PFSK-1 (cell line): ENCODE measurements around the gene QRFPR.

Experiments
- FOXP2 ChIP-seq: optimal IDR thresholded peaks from 2 replicates; pipeline ENCODE3; 2011; ENCODE audit warnings: borderline replicate concordance, control low read depth, inconsistent platforms; ENCODE audit not compliant: insufficient read depth; ENCODE audit errors: extremely low read length, extremely low read depth
- POLR2AphosphoS5 ChIP-seq: IDR thresholded peaks from 2 replicates; pipeline ENCODE4 v1.6.1; 2012; ENCODE audit warnings: low read depth, mild to moderate bottlenecking, control low read depth, low read length, moderate library complexity
- SIN3A ChIP-seq: IDR thresholded peaks from 2 replicates; pipeline ENCODE4 v1.6.1; 2012; ENCODE audit warnings: mild to moderate bottlenecking, low read length, moderate library complexity, borderline replicate concordance; ENCODE audit not compliant: insufficient read depth
- TAF1 ChIP-seq: IDR thresholded peaks from 2 replicates; pipeline ENCODE4 v1.6.1; 2012; ENCODE audit warnings: low read length, control low read depth, borderline replicate concordance; ENCODE audit not compliant: insufficient read depth
- TF ChIP-seq, protein P1 (sequence below), 2 experiments: IDR thresholded peaks; 2 replicates each; pipeline versions ENCODE4 v1.6.1 to v1.8.0; 2011 to 2012; ENCODE audit warnings: low read depth in 2 of 2, low read length in 2 of 2, control low read depth in 1 of 2, inconsistent platforms in 1 of 2, mild to moderate bottlenecking in 1 of 2, moderate library complexity in 1 of 2; ENCODE audit not compliant: insufficient read depth in 1 of 2

The QRFPR gene

DNA sequence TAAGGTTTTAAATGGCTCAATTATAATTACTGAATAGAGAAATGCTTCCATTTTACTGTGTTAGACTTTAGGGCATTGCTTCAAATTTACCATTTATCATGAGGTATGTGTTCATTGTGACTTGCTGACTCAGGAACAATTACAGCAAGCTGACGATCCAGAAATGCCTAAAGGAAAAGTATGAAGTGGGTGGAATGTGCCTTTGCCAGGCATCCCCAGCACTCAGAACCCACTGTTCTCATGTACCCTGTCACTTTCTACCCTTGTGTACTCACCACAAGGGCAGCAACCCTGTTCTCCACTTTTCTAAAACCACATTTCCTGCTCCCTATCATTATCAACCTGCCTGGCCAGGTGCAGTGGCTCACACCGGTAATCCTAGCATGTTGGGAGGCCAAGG, 41.5 kb downstream of the QRFPR start:
- TF ChIP-seq TAF1: no peak

DNA sequence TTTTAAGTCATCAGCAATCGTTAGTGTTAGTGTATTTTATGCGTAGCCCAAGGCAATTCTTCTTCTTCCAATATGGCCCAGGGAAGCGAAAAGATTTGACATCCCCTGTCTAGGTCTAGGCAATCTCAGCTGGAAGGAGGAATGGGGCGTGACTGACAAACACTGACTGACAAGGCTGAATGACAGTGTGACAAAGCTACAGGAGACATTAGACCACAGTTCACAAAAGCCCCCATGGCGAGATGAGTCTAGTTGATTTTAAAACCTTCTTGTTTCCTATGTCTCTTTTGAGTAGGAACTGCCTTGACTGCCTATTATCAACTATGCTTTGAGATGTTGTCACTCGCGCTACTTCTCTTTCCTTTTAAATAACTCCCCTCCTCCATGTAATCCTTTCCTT, 42.3 kb downstream of the QRFPR start:
- no peak for TF ChIP-seq SIN3A
- TF ChIP-seq, protein P1, sequence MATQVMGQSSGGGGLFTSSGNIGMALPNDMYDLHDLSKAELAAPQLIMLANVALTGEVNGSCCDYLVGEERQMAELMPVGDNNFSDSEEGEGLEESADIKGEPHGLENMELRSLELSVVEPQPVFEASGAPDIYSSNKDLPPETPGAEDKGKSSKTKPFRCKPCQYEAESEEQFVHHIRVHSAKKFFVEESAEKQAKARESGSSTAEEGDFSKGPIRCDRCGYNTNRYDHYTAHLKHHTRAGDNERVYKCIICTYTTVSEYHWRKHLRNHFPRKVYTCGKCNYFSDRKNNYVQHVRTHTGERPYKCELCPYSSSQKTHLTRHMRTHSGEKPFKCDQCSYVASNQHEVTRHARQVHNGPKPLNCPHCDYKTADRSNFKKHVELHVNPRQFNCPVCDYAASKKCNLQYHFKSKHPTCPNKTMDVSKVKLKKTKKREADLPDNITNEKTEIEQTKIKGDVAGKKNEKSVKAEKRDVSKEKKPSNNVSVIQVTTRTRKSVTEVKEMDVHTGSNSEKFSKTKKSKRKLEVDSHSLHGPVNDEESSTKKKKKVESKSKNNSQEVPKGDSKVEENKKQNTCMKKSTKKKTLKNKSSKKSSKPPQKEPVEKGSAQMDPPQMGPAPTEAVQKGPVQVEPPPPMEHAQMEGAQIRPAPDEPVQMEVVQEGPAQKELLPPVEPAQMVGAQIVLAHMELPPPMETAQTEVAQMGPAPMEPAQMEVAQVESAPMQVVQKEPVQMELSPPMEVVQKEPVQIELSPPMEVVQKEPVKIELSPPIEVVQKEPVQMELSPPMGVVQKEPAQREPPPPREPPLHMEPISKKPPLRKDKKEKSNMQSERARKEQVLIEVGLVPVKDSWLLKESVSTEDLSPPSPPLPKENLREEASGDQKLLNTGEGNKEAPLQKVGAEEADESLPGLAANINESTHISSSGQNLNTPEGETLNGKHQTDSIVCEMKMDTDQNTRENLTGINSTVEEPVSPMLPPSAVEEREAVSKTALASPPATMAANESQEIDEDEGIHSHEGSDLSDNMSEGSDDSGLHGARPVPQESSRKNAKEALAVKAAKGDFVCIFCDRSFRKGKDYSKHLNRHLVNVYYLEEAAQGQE (IDR thresholded peaks at IDR 0.05; ENCODE audit: insufficient read depth in 1 of 2, low read depth in 2 of 2, low read length in 2 of 2): no peak
- no peak for TF ChIP-seq TAF1
- TF ChIP-seq POLR2AphosphoS5: no peak
- no peak for TF ChIP-seq FOXP2

DNA sequence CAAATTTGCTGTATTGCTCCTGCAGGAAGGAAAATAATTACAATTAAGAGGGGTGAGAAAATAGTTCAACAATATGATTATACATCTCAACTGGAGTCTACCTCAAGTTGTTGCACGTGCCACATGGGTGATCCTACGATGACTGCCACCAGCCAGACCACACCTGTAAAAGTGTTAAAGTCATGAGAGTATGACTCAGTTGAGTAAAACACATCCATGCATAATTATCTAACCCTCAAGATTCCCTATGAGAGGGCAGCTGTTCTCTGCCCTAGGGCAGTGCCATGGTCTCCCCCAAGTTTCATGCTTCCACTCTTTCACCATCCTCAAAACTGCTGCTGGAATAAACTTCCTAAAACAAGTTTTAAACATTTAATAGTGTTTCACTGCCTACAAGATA, 44.1 kb downstream of the QRFPR start:
- TF ChIP-seq POLR2AphosphoS5: no peak
- TF ChIP-seq SIN3A: no peak
- TF ChIP-seq, protein P1 (IDR thresholded peaks at IDR 0.05; ENCODE audit: insufficient read depth in 1 of 2, low read depth in 2 of 2, low read length in 2 of 2): no peak
- TF ChIP-seq TAF1: no peak
- no peak for TF ChIP-seq FOXP2

DNA sequence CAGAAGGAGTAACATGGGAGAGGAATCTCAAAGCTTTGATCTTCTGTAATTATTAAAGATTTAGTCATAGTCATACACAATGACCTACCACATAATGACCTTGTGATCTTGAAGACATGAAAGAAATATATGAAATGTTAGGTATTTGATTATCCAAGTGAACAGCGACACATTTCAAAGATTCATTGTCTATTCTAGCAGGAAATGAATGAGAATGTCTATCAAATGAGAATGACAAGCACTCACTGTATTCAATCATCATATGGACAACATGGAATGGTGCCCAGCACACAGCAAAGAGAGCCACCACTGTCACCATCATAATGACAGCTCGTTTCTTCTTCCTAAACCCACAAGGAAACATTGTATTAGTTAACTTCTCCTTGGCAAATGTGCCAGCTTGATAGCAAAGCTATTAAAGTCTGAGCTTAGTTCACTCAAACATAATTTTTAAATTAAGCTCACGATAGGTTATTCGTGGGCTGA, 50.6 kb downstream of the QRFPR start:
- TF ChIP-seq SIN3A (no peak), FOXP2 (no peak), TAF1 (no peak), POLR2AphosphoS5 (no peak)
- TF ChIP-seq, protein P1 (IDR thresholded peaks at IDR 0.05; ENCODE audit: insufficient read depth in 1 of 2, low read depth in 2 of 2, low read length in 2 of 2): no peak

DNA sequence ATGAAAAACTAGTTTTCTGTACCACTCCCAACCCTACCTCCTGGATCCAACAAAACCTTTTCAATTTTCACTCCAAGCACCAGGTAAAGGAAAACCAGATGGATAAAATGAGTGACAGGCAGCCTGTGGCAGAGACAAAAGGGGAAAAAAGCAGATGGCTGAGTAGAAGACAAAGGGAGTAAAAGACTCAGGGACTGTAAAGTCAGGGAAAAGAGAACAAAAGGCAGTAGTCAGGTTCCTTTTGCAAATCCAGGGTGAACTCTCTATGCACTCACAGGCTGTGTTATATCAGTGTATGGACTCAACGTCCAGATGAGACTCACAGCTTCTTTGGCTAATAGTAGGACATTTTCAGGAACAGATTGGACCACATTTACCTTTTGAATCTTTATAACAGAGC, 54.2 kb downstream of the QRFPR start:
- TF ChIP-seq SIN3A (no peak), POLR2AphosphoS5 (no peak)

DNA sequence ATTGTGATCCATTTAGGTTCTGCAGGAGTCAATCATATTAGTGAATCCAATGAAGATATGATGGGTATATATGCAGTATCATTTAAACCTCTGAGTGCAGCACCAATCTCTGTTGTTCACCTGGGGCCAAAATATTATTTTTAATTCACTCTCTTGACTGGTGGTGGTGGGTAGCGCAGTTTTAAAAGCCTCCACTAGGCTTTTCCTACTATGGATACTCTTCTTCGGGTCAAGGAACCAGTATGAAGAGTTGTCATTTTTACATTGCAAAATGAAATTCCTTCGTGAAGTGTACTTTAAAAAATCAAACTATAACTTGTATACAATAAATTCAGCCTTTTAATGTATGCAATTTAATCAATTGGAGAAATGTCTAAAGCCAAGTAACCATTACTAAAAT, 56.5 kb downstream of the QRFPR start:
- TF ChIP-seq, protein P1 (IDR thresholded peaks at IDR 0.05; ENCODE audit: insufficient read depth in 1 of 2, low read depth in 2 of 2, low read length in 2 of 2): no peak
- TF ChIP-seq POLR2AphosphoS5: no peak
- no peak for TF ChIP-seq SIN3A
- no peak for TF ChIP-seq TAF1
- TF ChIP-seq FOXP2: no peak
